Astrocyte of the spinal cord (primary cell): Measurements from ENCODE around the gene TMEM174.

ENCODE experiments used
- DNase-seq: peaks from one replicate; pipeline ENCODE4 v3.0.0; 2011; ENCODE audit warnings: low read depth, low spot score
- H3K4me3 ChIP-seq: 2 replicates; pipeline ENCODE4 v1.5.1; 2011; ENCODE audit warnings: low read depth, mild to moderate bottlenecking, low read length, moderate library complexity
- in situ Hi-C: cut with HindIII; loops from 2 replicates; pipeline ENCODE4 v1.10.0; 2017; ENCODE audit warnings: low sequenced_read_pairs
- TF ChIP-seq, protein P1 (sequence below): IDR thresholded peaks from 2 replicates; pipeline ENCODE4 v1.5.1; 2012; ENCODE audit warnings: low read depth, mild to moderate bottlenecking, low read length, inconsistent platforms

TMEM174 gene

DNA sequence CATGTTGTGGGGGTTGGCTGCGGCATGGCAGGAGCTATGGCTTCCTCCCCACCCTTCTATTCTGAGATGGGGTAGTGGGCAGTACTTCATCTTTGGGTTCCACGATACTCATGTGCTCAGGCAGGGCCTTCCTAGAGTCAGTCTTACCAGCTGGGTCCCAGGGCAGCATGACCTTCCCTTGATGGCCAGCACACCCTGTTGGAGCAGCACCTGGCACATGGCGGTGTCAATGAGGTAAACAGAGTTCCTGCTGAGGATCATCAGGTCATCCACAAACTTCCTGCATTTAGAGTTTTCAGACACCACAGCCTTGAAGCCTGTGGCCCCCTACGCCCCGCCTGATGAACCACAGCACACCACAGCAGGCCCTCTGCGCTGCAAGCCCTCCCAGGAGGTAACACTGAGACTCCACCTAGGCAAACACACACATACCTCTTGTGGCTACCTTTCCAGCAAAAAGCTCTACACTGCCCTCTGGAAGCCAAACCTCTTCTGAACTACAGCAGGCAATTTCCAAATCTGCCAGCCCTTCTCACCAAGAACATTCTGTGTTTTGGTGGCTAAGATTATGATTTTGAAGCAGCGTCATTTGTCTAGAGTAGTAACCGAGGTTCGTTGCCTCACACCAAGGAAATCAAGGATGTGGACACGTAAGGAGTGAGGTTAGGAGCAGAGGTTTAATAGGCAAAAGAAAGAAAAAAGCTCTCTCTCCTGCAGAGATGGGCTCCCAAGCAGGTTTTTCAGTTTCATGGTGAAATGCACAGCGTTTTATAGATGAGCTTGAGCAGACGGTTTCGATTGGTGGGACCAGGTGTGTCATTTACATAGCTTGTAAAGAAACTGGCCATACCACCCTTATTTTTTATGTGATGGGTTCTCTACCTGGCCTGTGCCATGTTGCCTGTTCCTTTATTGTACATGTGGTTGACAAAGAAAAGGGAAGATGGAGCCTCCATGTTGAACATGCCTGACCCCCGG, 20.3 kb upstream of the TMEM174 start:
- TF ChIP-seq, protein P1, sequence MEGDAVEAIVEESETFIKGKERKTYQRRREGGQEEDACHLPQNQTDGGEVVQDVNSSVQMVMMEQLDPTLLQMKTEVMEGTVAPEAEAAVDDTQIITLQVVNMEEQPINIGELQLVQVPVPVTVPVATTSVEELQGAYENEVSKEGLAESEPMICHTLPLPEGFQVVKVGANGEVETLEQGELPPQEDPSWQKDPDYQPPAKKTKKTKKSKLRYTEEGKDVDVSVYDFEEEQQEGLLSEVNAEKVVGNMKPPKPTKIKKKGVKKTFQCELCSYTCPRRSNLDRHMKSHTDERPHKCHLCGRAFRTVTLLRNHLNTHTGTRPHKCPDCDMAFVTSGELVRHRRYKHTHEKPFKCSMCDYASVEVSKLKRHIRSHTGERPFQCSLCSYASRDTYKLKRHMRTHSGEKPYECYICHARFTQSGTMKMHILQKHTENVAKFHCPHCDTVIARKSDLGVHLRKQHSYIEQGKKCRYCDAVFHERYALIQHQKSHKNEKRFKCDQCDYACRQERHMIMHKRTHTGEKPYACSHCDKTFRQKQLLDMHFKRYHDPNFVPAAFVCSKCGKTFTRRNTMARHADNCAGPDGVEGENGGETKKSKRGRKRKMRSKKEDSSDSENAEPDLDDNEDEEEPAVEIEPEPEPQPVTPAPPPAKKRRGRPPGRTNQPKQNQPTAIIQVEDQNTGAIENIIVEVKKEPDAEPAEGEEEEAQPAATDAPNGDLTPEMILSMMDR: no peak
- H3K4me3 ChIP-seq: no peak overlapping the region
- in situ Hi-C loops: no loop called here
- no peak for DNase-seq

GRCh38 chr5:73153513-73153912, 19.5 kb upstream of the TMEM174 start:
- TF ChIP-seq, protein P1: no peak
- no peak overlapping the region for H3K4me3 ChIP-seq
- in situ Hi-C loops: no loop called here
- DNase-seq: no peak

- H3K4me3 ChIP-seq: no peak overlapping the region
- DNase-seq: no peak
- in situ Hi-C loops: no loop called here
- TF ChIP-seq, protein P1: no peak
Measured at GRCh38 chr5:73154208-73155006, 18.6 kb upstream of the TMEM174 start.

GRCh38 chr5:73155271-73156222, 17.4 kb upstream of the TMEM174 start:
- in situ Hi-C loops: no loop called here
- no peak overlapping the region for H3K4me3 ChIP-seq
- TF ChIP-seq, protein P1: no peak
- peak; percentile 50 for DNase-seq

DNA sequence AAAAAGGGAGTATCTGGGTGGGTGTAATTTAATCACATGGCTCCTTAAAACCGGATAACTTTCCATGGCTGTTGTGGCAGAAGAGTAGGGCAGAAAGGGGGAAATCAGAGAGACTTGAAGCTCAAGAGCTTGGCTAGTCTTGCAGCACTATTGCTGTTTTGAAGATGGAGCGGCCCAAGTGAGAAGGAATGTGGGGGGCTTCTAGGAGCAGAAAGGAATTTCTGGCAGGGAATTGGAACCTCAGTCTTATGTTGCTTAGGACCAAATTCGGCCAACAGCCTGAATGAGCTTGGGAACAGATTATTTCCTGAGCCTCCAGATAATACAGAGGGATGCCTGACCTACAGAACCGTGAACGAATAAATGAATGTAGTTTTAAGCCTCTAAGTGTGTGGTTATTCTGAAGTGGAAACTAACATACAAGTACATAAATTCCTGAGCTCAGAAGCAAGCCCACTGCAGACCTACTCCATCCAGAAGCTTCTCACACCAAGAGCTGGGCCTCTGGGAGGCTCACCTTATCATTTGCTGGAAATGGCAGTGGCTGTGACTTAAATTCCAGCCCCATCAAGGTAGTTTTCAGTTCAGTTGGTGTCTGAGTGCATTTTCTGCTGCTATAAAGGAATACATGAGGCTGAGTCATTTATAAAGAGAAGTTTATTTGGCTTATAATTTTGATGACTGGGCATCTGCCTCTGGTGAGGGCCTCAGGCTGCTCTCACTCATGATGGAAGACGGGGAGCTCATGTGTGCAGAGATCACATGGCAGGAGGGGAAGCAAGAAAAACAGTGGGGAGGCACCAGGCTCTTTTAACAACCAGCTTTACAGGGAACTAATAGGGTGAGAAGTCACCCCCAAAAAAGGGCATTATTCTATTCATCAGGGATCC, 15.3 kb upstream of the TMEM174 start:
- in situ Hi-C loops: no loop called here
- no peak for DNase-seq
- no peak overlapping the region for H3K4me3 ChIP-seq
- TF ChIP-seq, protein P1: no peak
